Lung (tissue), 12 donors: ENCODE data around the gene C16orf89. TPM values are rescaled to one million over a fixed set of nuclear protein-coding genes. Genes with fewer than 3 reads are reported as not detected.

Experiments used
- ATAC-seq: fragments of 200-7000 bp; cut with Tn5 transposase; one replicate; pipeline ENCODE4 v1.9.1; 2020; ENCODE audit warnings: moderate number of reproducible peaks; ENCODE audit not compliant: insufficient read depth, low FRiP score
- DNase-seq, 3 donors: peaks; one replicate each; pipeline ENCODE4 v3.0.0-alpha.2; 2013 to 2017
- H3K27ac ChIP-seq, 2 donors: one replicate each; pipeline ENCODE4 v1.5.1; 2013; ENCODE audit warnings: mild to moderate bottlenecking in 2 of 2, moderate library complexity in 2 of 2, control low read depth in 1 of 2, inconsistent platforms in 1 of 2, low read depth in 1 of 2, low read length in 1 of 2
- H3K27me3 ChIP-seq, 3 donors: one replicate each; pipeline ENCODE4 v1.5.1; 2013; ENCODE audit warnings: low read length in 2 of 3; ENCODE audit not compliant: control insufficient read depth in 3 of 3, insufficient read depth in 3 of 3
- H3K36me3 ChIP-seq, 4 donors: one replicate each; pipeline ENCODE4 v1.5.1; 2013; ENCODE audit warnings: low read length in 4 of 4, mild to moderate bottlenecking in 1 of 4, moderate library complexity in 1 of 4; ENCODE audit not compliant: control insufficient read depth in 4 of 4, insufficient read depth in 4 of 4
- H3K4me1 ChIP-seq, 5 donors: one replicate each; pipeline ENCODE4 v1.5.1; 2013; ENCODE audit warnings: low read length in 5 of 5, mild to moderate bottlenecking in 2 of 5, moderate library complexity in 1 of 5; ENCODE audit not compliant: control insufficient read depth in 5 of 5, insufficient read depth in 5 of 5
- H3K4me3 ChIP-seq: one replicate; pipeline ENCODE4 v1.5.1; 2013; ENCODE audit warnings: mild to moderate bottlenecking, control low read depth, moderate library complexity
- H3K9ac ChIP-seq, 2 donors: one replicate each; pipeline ENCODE4 v1.5.1; 2013; ENCODE audit warnings: low read length in 2 of 2, control low read depth in 1 of 2; ENCODE audit not compliant: insufficient read depth in 1 of 2
- H3K9me3 ChIP-seq, 4 donors: one replicate each; pipeline ENCODE4 v1.5.1; 2013; ENCODE audit warnings: low read length in 3 of 4, mild to moderate bottlenecking in 1 of 4, moderate library complexity in 1 of 4; ENCODE audit not compliant: control insufficient read depth in 4 of 4, insufficient read depth in 3 of 4
- CTCF ChIP-seq: IDR thresholded peaks from 2 replicates; pipeline ENCODE4 v1.5.1; 2012; ENCODE audit warnings: mild to moderate bottlenecking; ENCODE audit errors: control extremely low read depth, extremely low read depth
- WGBS, 2 donors: extraction: QIAGEN DNeasy Blood & Tissue Kit; methylation state at CpG; one replicate each; pipeline ENCODE4 v1.1.7; 2013; 5-methylcytosine and 5-hydroxymethylcytosine counted together
- polyA plus RNA-seq, 2 donors: library from polyadenylated mRNA; stranded (reverse); fragments of 200-250 nt; gene quantifications; one replicate each; pipeline ENCODE4 v1.2.1, GENCODE V29; 2013
- total RNA-seq, 2 donors: library from RNA; depleted of rRNA in 1 of 2; stranded (reverse); fragments of >200 nt in 1 of 2; gene quantifications; one replicate each; pipeline ENCODE4 v1.2.1, GENCODE V29; 2014 to 2021
- donor health status: control.
- donor health status: control.
- donor health status: Bipolar disorder and iron deficiency.
- donor health status: healthy.
- donor health status: DM: yes; HTN: yes; CAD: no.

C16orf89 gene
- total and polyA plus RNA-seq, 4 donors = 39.2 to 356 (median 97.2) TPM

GRCh38 chr16:5062790-5063765 is 2.7 kb downstream of the C16orf89 start:
- no peak overlapping the region for H3K9ac ChIP-seq
- no peak for ATAC-seq
- H3K4me1 ChIP-seq = peaks cover 0 to 20% (median 8%) of the 10 kb centered on the region in 5 donors
- H3K27me3 ChIP-seq = no peaks in the 10 kb centered on the region
- WGBS, 2 donors = 77 to 82% methylated on average over 19 of the region's 19 CpGs
- H3K27ac ChIP-seq = no peak overlapping the region
- H3K4me3 ChIP-seq = no peak overlapping the region
- no peak for TF ChIP-seq CTCF
- H3K9me3 ChIP-seq = no peaks in the 10 kb centered on the region
- H3K36me3 ChIP-seq = peaks cover 0 to 2% (median 0%) of the 10 kb centered on the region in 4 donors
- no peak for DNase-seq

GRCh38 chr16:5062051-5062450 is 3.7 kb downstream of the C16orf89 start:
- Histone ChIP-seq H3K27me3 (no peaks in the 10 kb centered on the region), H3K27ac (no peak overlapping the region), H3K4me3 (no peak overlapping the region), H3K9ac (no peak overlapping the region), H3K4me1 (peaks cover 0 to 20% (median 8%) of the 10 kb centered on the region in 5 donors), H3K9me3 (no peaks in the 10 kb centered on the region), H3K36me3 (peaks cover 0 to 2% (median 0%) of the 10 kb centered on the region in 4 donors)
- TF ChIP-seq CTCF = no peak
- ATAC-seq = no peak
- WGBS, 2 donors = 89 to 94% methylated on average over 11 of the region's 11 CpGs
- no peak for DNase-seq

GRCh38 chr16:5060073-5060641 is 5.6 kb downstream of the C16orf89 start:
- no peak for DNase-seq
- TF ChIP-seq CTCF = no peak

More at GRCh38 chr16:5060073-5060641, 5.6 kb downstream of the C16orf89 start:
- no peak overlapping the region for H3K4me3 ChIP-seq
- peaks cover 0 to 8% (median 8%) of the 10 kb centered on the region in 5 donors for H3K4me1 ChIP-seq
- no peak overlapping the region for H3K9ac ChIP-seq
- 83 to 90% methylated on average over 10 of the region's 10 CpGs for WGBS, 2 donors
- H3K36me3 ChIP-seq = peaks cover 0 to 5% (median 0%) of the 10 kb centered on the region in 4 donors
- H3K27ac ChIP-seq = no peak overlapping the region
- H3K27me3 ChIP-seq = no peaks in the 10 kb centered on the region
- peaks cover 0 to 1% (median 0%) of the 10 kb centered on the region in 4 donors for H3K9me3 ChIP-seq
- no peak for ATAC-seq
